Activated naive CD4-positive, alpha-beta T cell treated with anti-CD3 and anti-CD28 coated beads for 36 hours (primary cell): Measurements from ENCODE around the gene PAX7. TPM values are rescaled to one million over a fixed set of nuclear protein-coding genes. Genes with fewer than 3 reads are reported as not detected.
"Not testable (repeated sequence)": the region's sequence is repeated elsewhere in the genome, so short reads cannot be mapped to it uniquely, and the experiment has no call there.

Experiments used
- CTCF ChIA-PET: fragments of 350-600 bp; sonication (Branson Sonifier 250); formaldehyde crosslinking; loops from one replicate; lab custom pipeline; 2021; ENCODE audit warnings: antibody characterized with exemption; lab: Charles Lee
- DNase-seq: peaks from one replicate; pipeline ENCODE4 v3.0.0-alpha.2; 2020
- H3K27ac Mint-ChIP-seq: one replicate; pipeline ENCODE4 v1.8.0; 2021; ENCODE audit warnings: mild to moderate bottlenecking, mixed read lengths
- H3K27me3 Mint-ChIP-seq: one replicate; pipeline ENCODE4 v1.8.0; 2021; ENCODE audit warnings: low read depth, mixed read lengths
- H3K36me3 Mint-ChIP-seq: one replicate; pipeline ENCODE4 v1.8.0; 2021; ENCODE audit warnings: low read depth, mixed read lengths
- H3K4me1 Mint-ChIP-seq: one replicate; pipeline ENCODE4 v1.8.0; 2021; ENCODE audit warnings: low read depth, mixed read lengths
- H3K4me3 Mint-ChIP-seq: one replicate; pipeline ENCODE4 v1.8.0; 2021; ENCODE audit warnings: mild to moderate bottlenecking, moderate library complexity, mixed read lengths
- H3K9me3 Mint-ChIP-seq: one replicate; pipeline ENCODE4 v1.8.0; 2021; ENCODE audit warnings: mixed read lengths
- intact Hi-C: fragments of 100-400 bp; cut with micrococcal nuclease; formaldehyde crosslinking; loops from one replicate; pipeline ENCODE4 v1.15.1; 2023
- total RNA-seq, 2 experiments: library from RNA; stranded (reverse); gene quantifications; one replicate each; pipeline ENCODE4 v1.2.3, GENCODE V29; 2021

PAX7 gene
- not detected for total RNA-seq

DNA sequence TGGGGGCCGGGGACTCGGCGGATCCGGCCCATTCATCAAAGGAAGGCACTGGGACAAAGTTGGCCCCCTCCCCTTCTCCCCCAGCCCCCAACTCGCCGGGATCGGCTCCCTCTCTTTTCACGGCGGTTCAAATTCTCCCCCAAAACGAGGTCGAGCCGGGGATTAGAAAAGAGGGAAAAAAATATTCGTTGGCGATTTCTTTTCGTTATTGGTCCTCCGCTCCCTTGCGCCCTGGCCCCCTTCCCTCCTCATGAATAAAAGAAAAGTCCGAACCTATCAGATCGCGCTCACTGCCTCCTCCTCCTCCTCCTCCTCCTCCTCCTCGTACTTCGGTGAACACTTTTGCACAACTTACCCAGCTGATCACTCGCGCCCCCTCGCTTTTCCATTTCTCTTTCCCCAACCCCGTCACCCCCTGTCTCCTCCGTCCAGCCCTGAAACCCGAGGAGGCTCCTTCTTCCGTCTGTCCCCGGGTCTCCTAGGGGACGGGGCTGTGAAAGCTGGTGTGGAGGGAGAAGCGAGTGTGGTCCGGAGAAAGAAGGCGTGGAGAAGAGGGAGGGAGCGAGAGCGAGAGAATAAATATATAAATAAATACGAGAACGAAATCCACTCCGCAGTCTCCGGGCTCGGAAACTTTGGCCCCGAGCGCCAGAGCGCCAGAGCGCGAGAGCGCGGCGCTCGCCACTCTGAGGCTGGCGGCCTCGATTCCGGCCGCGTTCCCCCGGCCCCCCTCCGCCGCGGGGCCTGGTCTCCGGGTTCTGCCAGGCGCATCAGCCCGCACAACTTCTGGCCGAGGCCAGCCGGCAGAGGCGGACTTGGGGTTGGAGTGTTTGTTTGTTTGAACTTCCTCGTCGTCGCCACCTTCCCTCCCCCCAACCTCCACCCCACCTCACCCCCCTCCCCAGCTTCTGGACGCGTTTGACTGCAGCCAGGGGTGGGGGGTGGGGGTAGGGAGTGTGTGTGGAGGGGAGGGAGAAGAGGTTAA, at the start of gene PAX7:
Gene PAX7 (plus strand): TSS at position 336 of the 985 bp plus-strand sequence. CDS start 758 bp downstream, outside the sequence.
- Mint-ChIP-seq H3K4me1 (peaks cover 31% of the 10 kb centered on the region), H3K36me3 (no peaks in the 10 kb centered on the region), H3K27ac (no peak within 1 kb of the TSS), H3K9me3 (no peaks in the 10 kb centered on the region), H3K27me3 (peaks cover 70% of the 10 kb centered on the region), H3K4me3 (no peak within 1 kb of the TSS)
- intact Hi-C loops, result loop anchor here (1.0 kb wide), 1 partner anchor 11 kb away; no protein-coding TSS in a partner anchor
- no peak for DNase-seq
- CTCF ChIA-PET, result interaction anchor here (0.6 kb wide), 1 partner anchor 243 kb away, joined by 3 read pairs; no protein-coding TSS in a partner anchor

DNA sequence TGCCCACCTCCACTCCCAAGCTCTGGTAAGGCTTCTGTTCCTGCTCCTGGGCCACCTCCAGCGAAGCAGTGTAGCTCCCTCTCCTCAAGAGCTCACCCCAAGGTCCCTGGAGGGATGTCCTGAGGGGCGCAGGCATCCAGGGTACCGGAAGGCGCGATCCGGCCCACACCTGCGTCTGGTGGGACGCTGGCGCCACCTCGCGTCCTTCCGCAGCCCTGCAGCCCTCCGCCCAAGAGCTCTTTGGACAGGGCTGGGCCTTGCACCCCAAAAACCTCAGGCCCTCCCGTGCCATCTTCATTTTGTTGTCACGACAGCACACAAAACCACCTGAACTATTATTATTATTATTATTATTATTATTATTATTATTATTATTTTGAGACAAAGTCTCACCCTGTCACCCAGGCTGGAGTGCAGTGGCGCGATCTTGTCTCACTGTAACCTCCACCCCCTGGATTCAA, 49.2 kb upstream of the PAX7 start:
- H3K27ac Mint-ChIP-seq, result no peak overlapping the region
- peak; percentile 60 for DNase-seq
- intact Hi-C loops, result loop anchor here (5.0 to 10.0 kb wide), 2 partner anchors 284 to 917 kb away; no protein-coding TSS in a partner anchor
- no peak overlapping the region for H3K4me3 Mint-ChIP-seq
- H3K27me3 Mint-ChIP-seq, result peaks cover 9% of the 10 kb centered on the region
- no peaks in the 10 kb centered on the region for H3K4me1 Mint-ChIP-seq
- CTCF ChIA-PET, result interaction anchor here (0.6 to 2.9 kb wide), 19 partner anchors 8 to 920 kb away, joined by 3 to 19 read pairs (median 3); no protein-coding TSS in a partner anchor
- H3K9me3 Mint-ChIP-seq, result no peaks in the 10 kb centered on the region
- H3K36me3 Mint-ChIP-seq, result no peaks in the 10 kb centered on the region

DNA sequence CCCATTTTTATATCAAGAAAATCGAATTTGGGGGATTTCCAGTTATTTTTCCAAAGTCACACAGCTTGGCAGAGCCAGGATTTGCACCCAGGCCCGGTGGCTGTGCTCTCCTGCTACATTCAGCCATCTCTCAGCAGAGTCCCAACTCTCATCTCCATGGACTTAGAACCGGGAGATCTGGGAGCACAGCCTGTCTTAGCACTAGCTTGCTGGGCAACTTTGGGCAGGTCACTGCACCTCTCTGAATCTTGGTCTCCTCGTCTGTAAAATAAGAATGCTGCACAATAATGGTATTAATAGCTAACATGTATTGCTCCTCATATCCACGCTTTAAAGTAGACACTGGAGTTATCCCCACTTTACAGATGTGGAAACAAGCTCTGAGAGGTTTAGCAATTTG, 47.8 kb upstream of the PAX7 start:
- no peak for DNase-seq
- H3K4me3 Mint-ChIP-seq, result no peak overlapping the region
- peaks cover 14% of the 10 kb centered on the region for H3K27me3 Mint-ChIP-seq
- no peaks in the 10 kb centered on the region for H3K36me3 Mint-ChIP-seq
- CTCF ChIA-PET, result interaction anchor here (0.7 to 2.9 kb wide), 3 partner anchors 16 to 60 kb away, joined by 3 to 19 read pairs (median 5); no protein-coding TSS in a partner anchor
- no peaks in the 10 kb centered on the region for H3K4me1 Mint-ChIP-seq
- no peaks in the 10 kb centered on the region for H3K9me3 Mint-ChIP-seq
- intact Hi-C loops, result loop anchor here (5.0 to 10.0 kb wide), 2 partner anchors 286 to 918 kb away; no protein-coding TSS in a partner anchor
- H3K27ac Mint-ChIP-seq, result no peak overlapping the region

DNA sequence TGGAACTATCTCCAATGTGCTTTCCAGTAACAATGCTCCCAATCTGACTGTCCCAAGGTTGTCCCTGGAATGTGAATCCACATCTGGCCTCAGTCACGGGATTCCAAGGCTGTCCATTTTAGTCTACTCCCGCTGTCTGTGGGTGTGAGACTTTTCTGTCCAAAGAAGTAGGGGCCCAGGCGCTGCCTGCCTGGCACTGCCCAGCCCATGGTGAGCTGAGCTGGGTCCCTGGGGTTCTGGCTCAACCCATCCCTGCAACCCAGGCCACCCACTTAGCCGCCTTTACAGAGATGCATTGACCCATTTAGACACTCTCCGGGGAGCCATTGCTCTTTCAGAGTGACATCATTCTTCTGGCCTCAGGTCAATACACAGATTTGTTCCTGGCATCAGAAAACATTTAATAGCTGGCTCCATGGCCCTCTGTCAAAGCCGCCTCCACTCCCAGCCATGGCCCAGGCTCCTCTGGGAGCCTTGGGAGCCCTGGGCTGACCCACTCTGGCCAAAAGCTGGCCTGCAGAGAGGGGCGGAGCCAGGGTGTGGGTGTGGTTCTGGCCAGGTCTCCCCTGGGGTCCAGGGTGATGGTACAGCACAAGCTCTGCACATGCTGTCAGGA, 47.2 kb upstream of the PAX7 start:
- H3K27me3 Mint-ChIP-seq, result peaks cover 15% of the 10 kb centered on the region
- H3K27ac Mint-ChIP-seq, result no peak overlapping the region
- CTCF ChIA-PET, result interaction anchor here (1.2 to 2.9 kb wide), 2 partner anchors 10 to 27 kb away, joined by 3 to 19 read pairs; no protein-coding TSS in a partner anchor
- no peaks in the 10 kb centered on the region for H3K36me3 Mint-ChIP-seq
- H3K4me1 Mint-ChIP-seq, result no peaks in the 10 kb centered on the region
- H3K9me3 Mint-ChIP-seq, result no peaks in the 10 kb centered on the region
- DNase-seq, result no peak
- intact Hi-C loops, result loop anchor here (5.0 to 10.0 kb wide), 2 partner anchors 286 to 919 kb away; no protein-coding TSS in a partner anchor
- H3K4me3 Mint-ChIP-seq, result no peak overlapping the region

DNA sequence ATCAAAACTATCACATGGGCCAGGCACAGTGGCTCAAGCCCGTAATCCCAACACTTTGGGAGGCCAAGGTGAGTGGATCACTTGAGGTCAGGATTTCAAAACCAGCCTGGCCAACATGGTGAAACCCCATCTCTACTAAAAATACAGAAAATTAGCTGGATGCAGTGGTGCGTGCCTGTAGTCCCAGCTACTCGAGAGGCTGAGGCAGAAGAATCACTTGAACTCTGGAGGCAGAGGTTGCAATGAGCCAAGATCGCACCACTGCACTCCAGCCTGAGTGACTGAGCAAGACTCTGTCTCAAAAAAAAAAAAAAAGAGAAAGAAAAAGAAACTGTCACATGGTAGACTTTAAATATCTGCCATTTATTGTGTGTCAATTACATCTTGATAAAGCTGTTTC, 44.6 kb upstream of the PAX7 start:
- DNase-seq, H3K4me3 Mint-ChIP-seq, H3K9me3 Mint-ChIP-seq, H3K36me3 Mint-ChIP-seq, H3K27ac Mint-ChIP-seq, H3K4me1 Mint-ChIP-seq: not testable (repeated sequence)
- CTCF ChIA-PET, result interaction anchor here (1.1 to 3.9 kb wide), 3 partner anchors 9 to 12 kb away, joined by 3 to 16 read pairs (median 4); no protein-coding TSS in a partner anchor
- intact Hi-C loops, result loop anchor here (10.0 kb wide), 1 partner anchor 921 kb away; no protein-coding TSS in a partner anchor
- H3K27me3 Mint-ChIP-seq, result peaks cover 19% of the 10 kb centered on the region

DNA sequence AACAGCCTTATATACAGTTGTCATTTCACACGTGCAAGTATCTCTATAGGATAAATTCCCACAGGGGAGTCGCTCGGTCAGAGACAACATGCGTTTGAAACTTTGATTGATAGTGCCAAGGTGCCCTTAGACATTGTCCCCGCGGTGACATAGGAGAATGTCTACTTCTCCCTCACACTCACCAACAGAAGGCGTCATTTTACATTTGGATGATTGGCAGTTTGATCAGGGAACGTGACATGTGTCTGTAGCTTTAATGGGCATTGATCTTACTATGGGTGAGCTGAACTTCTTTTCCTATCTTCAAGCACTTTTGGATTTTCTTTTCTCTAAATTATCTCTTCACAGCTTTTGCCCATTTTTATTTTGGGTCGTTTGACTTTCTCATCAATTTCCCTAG, 42.6 kb upstream of the PAX7 start:
- Mint-ChIP-seq H3K4me1 (no peaks in the 10 kb centered on the region), H3K27me3 (peaks cover 14% of the 10 kb centered on the region), H3K27ac (no peak overlapping the region), H3K4me3 (no peak overlapping the region), H3K36me3 (no peaks in the 10 kb centered on the region), H3K9me3 (no peaks in the 10 kb centered on the region)
- intact Hi-C loops, result loop anchor here (10.0 kb wide), 1 partner anchor 923 kb away; no protein-coding TSS in a partner anchor
- CTCF ChIA-PET, result interaction anchor here (1.1 to 3.9 kb wide), 3 partner anchors 9 to 286 kb away, joined by 3 to 16 read pairs (median 4); no protein-coding TSS in a partner anchor
- no peak for DNase-seq

DNA sequence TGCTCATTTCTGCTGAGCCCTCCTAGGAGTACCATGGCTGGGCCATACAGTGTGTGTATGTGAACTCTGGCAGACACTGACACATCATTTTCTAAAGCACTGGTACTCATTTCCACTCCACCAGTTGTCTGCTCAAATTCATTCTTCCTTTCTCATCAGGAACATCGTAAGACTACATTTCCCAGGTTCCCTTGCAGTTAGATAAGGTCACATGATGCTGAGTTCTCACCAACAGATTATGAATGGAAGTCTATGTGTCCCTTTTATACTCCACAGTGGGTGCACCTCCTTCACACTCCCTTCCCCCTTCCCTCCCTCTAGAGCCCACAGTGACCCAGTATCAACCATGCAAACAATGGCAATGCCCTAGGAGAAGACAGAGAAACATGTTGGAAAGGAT, 38.3 kb upstream of the PAX7 start:
- peaks cover 17% of the 10 kb centered on the region for H3K27me3 Mint-ChIP-seq
- no peak overlapping the region for H3K4me3 Mint-ChIP-seq
- DNase-seq, result no peak
- H3K36me3 Mint-ChIP-seq, result no peaks in the 10 kb centered on the region
- intact Hi-C loops, result no loop called here
- H3K27ac Mint-ChIP-seq, result no peak overlapping the region
- no peaks in the 10 kb centered on the region for H3K4me1 Mint-ChIP-seq
- no peaks in the 10 kb centered on the region for H3K9me3 Mint-ChIP-seq
- CTCF ChIA-PET, result no interaction called here

DNA sequence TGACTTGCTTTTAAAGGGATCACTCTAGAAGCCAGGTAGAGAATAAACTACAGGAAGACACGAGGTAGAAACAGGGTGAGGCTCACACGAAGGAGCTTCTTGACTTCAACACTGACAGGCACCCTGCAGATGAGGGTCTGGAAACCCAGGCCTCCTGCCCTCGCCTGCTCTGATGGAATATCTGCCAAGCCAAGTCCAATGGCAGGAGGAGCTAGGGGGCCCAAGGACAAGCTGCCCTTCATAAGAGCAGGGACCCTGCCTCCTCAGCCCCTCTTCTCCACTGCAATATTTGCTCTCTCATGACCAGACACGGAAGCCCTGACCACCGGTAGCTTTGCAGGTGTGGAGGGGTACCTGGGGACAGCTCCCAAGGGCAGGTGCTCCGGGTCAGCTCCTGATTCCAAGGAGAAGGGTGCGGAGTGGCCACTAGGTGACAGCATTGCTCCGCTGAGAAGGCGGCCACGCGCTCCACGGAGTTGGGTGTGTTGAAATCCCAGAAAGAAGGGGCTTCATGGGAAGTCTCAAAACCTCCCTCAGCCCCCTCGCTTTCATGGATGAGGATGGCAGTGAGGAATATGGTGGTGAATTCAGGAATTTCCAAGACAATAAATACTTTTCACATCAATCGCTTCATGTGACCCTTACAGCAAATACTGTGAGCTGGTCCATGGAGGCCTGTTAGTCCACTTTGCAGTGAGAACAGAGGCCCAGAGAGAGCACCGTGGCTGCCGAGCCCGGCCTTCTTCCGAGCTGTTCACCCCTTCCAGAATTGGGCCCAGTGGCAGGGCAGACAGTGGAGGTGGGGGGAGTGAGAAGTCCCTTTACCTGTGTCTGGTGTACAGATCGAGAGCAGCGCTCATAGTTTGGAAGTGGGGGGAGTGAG, 33.2 kb upstream of the PAX7 start:
- peaks cover 13% of the 10 kb centered on the region for H3K27me3 Mint-ChIP-seq
- CTCF ChIA-PET, result interaction anchor here (0.6 to 2.7 kb wide), 33 partner anchors 10 to 571 kb away, joined by 3 to 37 read pairs (median 4); no protein-coding TSS in a partner anchor
- H3K36me3 Mint-ChIP-seq, result no peaks in the 10 kb centered on the region
- H3K27ac Mint-ChIP-seq, result no peak overlapping the region
- H3K4me3 Mint-ChIP-seq, result no peak overlapping the region
- H3K9me3 Mint-ChIP-seq, result no peaks in the 10 kb centered on the region
- peak; percentile 75 for DNase-seq
- H3K4me1 Mint-ChIP-seq, result no peaks in the 10 kb centered on the region
- intact Hi-C loops, result loop anchor here (1.0 kb wide), 3 partner anchors 84 to 278 kb away; no protein-coding TSS in a partner anchor

DNA sequence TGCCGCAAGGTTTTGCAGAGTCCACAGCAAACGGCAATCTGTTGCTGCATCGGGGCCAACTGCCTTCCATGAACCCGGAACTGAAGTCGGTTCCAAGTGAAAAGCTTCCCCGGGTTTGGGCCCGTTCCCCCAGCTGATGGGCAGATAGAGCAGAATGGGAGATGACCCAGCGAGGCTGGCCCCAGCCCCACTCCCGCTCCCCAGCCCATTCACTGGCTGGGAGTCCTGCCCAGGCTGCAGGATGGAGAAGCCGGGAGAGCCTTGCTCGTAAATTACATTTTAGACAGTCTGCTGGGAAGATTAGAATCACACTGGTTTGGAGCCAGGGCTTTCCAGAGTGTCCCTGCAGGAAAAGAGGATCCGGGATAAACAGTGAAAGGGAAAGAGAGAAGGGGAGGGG, 31.6 kb upstream of the PAX7 start:
- intact Hi-C loops, result no loop called here
- CTCF ChIA-PET, result interaction anchor here (0.6 to 2.7 kb wide), 9 partner anchors 10 to 276 kb away, joined by 3 to 20 read pairs (median 4); no protein-coding TSS in a partner anchor
- no peaks in the 10 kb centered on the region for H3K9me3 Mint-ChIP-seq
- no peak overlapping the region for H3K27ac Mint-ChIP-seq
- H3K4me1 Mint-ChIP-seq, result no peaks in the 10 kb centered on the region
- no peak for DNase-seq
- no peak overlapping the region for H3K4me3 Mint-ChIP-seq
- peaks cover 13% of the 10 kb centered on the region for H3K27me3 Mint-ChIP-seq
- H3K36me3 Mint-ChIP-seq, result no peaks in the 10 kb centered on the region

DNA sequence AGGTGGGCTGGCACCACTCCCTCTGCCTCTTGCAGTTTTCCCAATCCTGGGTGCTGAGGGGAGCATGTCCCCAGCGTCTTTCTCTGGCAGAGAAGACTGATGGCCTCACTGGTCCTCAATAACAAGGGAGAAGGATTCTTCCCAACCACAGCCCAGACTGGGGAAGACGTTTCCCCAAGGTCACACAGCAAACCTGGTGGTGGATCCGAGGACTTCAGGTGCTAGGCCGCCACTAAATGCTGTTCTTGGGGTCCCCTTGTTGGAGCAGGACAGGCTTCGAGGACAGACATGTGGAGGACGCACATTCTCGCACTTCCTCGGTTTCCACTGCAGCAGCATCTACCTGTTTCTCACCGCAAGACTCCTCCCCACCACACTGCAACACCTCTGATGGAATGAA, 30.9 kb upstream of the PAX7 start:
- no peak for DNase-seq
- intact Hi-C loops, result no loop called here
- no peaks in the 10 kb centered on the region for H3K4me1 Mint-ChIP-seq
- no peaks in the 10 kb centered on the region for H3K36me3 Mint-ChIP-seq
- no peak overlapping the region for H3K4me3 Mint-ChIP-seq
- CTCF ChIA-PET, result interaction anchor here (0.6 to 2.0 kb wide), 9 partner anchors 9 to 1589 kb away, joined by 3 to 6 read pairs (median 4); no protein-coding TSS in a partner anchor
- peaks cover 11% of the 10 kb centered on the region for H3K27me3 Mint-ChIP-seq
- H3K9me3 Mint-ChIP-seq, result no peaks in the 10 kb centered on the region
- no peak overlapping the region for H3K27ac Mint-ChIP-seq
